Raji (cell line): ENCODE measurements around the gene PPP2R2B.

Source experiments
- POLR2A ChIP-seq: IDR thresholded peaks from 2 replicates; pipeline ENCODE4 v1.6.1; 2011; ENCODE audit warnings: low read depth, low read length, control low read depth; ENCODE audit not compliant: insufficient read depth

The PPP2R2B gene

DNA sequence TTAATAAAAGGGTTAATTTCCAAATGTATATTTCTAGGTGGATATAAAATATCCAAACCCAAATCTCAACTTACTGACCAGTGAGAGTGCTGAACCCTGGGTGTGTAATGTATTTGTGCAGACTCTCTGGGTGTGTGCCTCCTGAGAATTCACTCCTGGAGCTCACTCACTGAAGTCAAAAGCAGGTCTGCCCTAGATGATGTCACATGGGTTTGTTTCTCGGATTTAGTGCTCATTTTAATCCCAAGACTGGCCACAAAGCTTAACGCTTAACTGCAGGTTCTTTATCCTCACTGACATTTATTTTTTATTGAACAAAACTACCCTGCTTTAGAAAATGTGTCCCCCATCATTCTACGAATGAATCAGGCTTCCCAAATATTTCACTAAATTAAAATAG lies 179.4 kb downstream of the PPP2R2B start:
- TF ChIP-seq POLR2A: no peak

DNA sequence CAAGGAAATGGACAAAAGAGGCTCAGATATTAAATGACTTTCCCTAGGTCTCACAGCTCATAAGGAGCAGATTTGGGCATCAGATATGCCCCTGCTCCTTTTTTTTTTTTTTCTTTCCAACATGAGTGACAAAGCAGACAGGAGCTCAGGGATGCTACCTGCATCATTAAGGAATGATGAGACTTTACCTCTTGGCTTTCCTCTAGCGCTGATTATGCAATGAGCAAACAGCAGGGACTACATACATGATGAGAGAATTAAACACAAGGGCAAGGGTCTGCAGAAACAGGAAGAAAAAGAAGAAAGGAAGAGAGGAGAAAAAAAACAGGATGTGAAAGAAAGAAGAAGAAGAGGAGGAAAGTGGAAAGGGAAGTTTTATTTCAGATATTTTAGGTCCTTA lies 179.9 kb downstream of the PPP2R2B start:
- TF ChIP-seq POLR2A: no peak

DNA sequence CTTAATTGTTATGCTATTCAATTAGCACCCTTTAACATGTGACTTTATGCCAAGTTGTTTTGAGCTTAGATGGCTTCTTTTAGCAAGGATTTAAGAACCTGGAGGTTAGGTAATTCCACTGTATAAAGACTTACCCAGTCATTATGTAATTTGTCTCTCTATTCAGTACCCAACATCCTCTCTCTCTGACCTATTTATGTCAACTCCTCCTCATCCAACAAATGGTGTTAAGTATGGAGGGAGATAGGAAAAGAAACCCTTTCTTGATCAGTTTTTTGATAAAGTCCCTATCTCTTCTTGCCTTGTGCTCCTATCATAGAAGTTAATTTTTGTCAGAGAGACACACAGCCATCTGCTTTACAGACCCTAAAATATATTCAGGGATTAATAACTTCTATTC lies 181.3 kb downstream of the PPP2R2B start:
- no peak for TF ChIP-seq POLR2A

DNA sequence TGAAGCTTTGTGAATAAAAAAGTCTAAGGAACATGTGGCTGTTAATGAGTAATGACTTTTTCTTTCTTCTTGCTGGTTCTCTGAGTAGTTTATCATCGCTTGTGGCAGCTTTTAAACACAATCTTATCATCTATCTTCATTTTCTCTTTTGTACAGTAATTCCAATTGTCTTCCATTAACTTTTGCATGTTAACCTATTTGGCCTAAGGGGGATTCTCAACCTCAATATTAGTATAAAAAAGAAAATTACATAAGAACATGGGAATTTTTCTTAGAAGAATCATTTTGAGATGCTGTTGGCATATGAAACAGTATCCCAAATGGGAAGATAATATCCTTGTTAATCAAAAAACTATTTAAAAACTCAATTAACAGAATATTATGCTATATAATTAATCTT lies 182.9 kb downstream of the PPP2R2B start:
- no peak for TF ChIP-seq POLR2A

DNA sequence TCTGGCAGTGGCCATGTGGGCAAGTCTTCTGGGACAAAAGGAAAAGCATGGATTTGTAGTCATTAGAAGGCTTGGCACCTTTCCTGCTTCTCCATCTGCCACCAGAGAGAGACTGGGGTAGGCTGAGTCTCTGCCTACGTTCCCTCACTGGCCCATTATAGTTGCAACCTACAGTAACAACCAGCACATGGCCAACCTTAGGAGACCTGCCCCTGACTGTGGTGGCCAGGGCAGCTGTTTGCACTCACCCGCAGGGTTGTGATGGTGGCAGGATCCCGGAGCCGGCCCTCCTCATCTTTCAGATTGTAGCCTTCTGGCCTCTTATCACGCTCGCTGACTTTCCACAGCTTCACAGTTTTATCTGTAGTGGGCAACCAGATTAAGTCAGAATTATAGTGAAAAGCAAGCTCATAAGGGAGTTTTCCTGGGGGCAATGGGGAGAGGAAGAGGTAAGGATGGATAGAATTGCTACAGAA lies 187.6 kb downstream of the PPP2R2B start:
- no peak for TF ChIP-seq POLR2A

DNA sequence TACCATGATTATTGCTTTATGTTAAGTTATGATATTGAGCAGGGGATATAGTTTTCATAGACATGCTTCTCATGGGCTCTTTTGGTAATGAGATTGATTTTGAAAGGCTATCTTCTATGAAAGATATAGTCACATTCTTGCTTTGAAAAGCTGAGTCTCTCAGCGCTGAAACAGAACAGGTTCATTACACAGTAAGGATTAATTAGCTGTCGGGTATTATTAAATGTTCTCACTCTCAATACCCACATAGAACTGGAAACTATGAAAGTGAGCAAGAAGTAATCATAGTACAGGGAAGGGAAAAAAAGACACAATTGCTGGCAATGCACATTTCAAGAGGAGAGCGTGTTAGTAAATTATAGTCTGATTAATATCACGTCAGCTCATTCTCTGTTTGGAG lies 190.9 kb downstream of the PPP2R2B start:
- TF ChIP-seq POLR2A: no peak

DNA sequence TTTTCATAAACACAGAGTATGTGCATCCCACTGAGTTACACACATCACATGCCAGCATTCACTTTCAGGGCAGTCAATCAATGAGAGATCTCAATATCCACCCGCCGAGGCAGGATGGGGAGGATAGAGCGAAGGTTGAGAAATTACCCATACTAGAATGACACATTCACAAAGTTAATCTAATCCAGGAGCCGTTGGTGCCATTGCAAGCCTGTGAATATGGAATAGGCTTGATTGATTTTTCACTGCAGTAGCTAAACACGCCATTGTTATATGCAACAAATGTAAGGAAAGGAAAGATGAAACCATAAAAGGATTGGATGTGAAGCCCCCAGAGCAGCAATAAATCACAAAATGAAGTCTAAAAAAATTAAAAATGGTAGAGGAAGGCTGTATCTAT lies 194.7 kb downstream of the PPP2R2B start:
- TF ChIP-seq POLR2A: no peak

DNA sequence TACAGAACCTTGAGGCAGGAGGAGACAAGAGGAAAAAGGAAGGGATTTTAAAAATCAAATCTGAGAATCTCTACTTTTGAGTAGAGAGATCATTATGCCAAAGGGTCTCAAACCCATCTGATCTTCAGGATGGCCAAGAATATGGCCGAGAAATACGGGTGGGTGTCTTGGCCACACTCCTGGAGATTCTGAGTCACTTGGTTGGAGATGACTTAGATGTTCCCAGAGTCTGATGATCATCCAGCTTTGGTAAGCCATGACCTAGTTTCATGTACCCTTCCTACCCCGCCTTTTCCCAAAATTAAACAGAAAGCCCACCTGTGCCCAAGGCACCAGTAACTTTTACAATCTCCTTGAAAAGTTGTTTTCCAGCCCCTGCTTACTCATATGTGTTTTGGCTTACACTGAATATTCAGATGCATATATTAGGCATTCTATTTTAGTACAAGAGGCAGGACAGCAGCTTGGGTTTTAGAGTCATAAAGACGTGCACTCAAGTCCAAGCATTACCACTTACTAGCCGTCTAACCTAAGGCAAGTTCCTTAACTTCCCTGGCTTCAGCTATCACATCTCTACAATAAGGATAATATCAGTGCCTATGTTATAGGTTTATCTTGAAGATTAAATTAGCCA lies 195.5 kb downstream of the PPP2R2B start:
- TF ChIP-seq POLR2A: no peak

DNA sequence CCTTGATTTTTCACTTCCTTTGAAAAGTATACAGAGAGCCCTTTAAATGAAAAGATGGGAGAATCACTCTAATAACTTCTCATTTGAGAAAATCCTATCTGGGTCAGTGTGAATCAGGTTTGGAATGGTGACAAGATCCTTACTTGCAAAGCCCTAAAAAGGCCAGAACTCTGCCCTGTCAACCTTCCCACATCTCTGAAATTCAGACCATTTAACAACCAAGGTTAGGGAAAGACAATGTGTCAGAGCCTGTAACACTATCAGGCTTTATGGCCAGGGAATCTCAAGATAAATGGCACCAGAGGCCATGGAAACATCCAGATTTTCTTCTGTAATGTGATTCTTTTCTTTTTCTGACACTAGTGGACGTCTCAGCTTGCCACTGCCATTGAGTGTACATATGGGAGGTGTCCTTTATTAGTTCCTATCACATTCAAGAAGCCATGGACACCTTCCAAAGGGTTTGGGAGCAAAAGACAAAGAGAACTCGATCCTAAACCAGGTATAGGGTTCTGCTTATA lies 196.9 kb downstream of the PPP2R2B start:
- TF ChIP-seq POLR2A: no peak

DNA sequence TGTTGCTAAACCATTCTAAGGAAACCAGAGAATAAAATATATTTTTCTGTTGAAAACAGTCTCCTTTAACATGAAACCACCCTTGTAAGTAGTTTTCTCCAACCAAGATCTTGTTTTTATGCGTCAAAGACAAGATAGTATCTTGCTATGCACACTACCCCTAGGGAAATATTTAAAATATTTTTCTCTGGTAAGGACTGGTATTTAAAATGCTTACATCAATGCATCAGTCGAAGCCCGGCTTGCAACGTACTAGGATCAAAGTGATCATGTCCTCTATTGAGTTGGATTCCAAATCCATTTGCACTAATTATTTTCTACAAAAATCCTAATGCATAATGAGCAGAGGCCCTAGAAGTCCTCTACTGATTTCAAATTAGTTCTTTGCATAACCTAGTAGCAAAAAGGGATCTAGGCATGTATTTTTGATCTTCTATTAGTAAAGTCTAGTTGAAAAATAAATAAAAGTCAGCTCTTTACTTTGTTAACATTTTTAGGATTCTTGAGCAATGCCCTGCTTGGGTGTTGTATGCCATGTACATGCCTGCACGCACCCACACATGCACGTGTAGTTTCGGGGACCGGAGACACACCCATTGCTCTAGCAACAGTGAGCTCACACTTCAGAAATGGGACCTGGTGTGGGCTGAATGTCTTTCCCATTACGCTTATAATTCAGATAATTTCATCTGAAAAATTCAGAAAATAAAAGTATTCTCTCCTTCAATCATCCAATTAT lies 197.5 kb downstream of the PPP2R2B start:
- no peak for TF ChIP-seq POLR2A

DNA sequence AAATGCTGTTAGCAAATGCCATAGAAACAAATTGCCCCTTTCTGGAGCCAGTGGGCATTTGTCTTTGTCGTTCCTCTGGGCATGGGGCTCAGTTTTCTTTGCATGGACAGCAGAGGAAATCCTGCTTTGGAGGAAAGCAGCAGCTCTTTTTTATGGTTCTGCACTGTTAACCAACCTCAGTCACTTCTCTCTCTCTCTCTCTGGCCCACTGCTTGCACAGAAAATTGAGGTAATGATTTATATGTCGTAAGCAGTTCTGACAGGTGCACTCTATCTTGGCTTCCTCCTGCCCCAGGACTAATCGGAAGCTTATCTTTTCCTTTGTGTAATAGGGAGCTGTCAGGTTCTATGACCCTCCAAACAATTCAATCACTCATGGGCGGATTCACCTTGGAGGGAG lies 202.9 kb downstream of the PPP2R2B start:
- TF ChIP-seq POLR2A: no peak

DNA sequence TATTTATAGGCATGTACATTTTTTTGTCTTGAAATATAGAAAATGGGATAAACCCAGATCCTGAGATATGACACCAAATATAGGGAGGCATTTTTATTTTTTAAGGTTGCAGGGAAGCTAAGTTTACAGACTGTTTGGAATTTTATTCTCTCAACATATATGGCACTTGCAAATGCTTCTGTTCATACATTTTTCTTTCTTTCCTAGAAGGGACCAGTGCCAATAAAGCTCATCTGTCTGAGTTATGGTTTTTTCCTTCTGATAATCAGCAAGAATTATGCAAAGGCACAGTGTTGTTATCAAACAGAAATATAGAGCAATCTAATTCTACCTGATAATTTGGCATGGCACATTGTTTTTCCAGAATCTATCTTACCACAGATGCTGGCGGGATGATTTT lies 205.7 kb downstream of the PPP2R2B start:
- no peak for TF ChIP-seq POLR2A

DNA sequence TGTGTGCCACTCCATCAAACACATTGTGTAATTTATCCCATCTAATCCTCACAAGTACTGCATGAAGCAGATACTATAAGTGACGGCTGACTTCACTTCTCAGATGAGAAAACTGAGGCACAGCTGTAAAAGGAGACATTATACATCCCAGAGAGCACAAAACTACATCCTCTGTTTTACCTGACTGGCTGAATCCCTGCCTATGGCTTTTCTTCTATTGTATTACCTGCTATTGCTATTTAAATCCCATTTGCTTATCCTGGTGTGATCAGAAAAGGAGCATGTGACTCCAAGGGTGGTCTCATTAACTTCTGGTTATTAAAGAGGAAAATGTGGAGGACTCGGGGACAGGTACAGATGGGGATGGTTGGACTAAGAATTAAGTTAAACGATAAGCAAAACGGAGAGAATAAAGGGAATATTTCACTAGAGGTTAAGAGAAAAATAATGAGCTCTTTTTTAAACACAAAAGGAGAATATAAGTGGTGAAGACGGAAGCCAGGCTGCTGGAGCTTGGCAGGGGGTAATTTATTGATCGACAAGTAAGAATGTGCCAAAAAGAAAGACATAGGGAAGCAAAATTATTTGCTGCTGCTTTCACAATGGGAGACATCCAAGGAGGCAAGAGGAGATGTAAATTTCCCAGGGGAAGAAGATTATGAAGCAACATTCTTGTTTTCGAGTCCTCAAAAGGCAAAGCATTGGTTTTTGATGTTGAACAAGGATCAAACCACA lies 206.8 kb downstream of the PPP2R2B start:
- no peak for TF ChIP-seq POLR2A

DNA sequence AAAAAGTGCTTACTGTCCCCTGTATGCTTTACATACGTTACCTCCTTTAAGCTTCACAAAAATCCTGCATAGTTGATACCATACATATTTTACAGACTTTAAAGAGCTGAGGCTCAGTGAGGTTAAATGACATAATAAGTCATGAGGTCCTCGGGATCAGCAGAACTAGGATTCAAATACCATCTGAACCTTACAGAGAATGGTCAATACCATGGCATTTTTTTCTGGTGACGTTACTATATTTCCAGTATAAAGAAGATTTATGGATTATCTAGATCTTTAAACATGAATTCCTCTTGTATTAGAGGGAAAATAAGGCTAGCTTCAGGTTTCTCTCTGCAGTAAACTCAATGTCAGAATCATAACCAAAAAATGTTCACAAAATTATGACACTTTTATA lies 208.9 kb downstream of the PPP2R2B start:
- no peak for TF ChIP-seq POLR2A

DNA sequence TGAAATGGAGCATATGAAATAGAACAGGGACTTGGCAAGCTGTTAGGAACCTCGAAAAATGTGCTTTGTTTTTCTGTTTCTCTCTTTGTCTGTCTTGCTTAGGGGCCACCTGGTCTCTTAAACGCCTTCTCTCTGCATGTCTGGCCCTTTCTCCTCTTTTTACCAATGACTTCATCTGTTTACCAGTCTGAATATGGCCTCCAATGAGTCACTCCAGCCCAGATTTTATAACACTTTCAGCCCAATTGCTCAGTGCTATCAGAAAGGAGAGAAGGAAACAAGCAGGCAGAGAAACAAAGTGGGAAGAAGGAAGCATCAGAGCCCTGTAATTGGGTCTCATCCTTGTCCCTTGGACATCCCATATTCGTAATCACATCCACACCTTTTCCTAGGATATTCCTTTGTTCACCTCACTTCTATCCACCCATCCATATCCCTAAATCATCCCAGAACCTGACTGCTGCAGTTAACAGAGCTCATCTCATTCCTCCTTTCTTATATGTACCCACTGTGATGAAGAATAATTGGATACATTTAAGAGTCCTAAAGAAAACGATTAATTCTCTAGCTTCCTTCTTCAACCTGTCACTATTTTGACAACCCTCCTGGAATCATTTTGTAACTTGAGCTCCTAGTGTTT lies 210.8 kb downstream of the PPP2R2B start:
- no peak for TF ChIP-seq POLR2A

DNA sequence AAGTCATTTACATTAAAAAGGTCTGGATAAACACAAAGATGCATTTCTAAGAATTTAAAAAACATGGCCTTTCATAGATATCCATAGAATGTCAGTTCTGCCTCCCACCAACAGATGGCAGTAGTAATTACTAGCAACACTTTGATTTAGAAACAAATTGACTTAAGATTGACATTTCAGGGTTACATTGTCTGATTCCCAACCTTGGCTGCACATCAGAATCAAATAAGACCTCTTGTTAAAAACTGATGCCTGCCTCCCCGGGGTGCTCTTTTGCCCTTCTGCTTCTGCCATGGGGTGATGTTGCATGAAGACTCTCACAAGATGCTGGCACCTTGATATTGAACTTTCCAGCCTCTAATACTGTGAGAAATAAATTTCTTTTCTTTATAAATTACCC lies 216.3 kb downstream of the PPP2R2B start:
- TF ChIP-seq POLR2A: no peak

DNA sequence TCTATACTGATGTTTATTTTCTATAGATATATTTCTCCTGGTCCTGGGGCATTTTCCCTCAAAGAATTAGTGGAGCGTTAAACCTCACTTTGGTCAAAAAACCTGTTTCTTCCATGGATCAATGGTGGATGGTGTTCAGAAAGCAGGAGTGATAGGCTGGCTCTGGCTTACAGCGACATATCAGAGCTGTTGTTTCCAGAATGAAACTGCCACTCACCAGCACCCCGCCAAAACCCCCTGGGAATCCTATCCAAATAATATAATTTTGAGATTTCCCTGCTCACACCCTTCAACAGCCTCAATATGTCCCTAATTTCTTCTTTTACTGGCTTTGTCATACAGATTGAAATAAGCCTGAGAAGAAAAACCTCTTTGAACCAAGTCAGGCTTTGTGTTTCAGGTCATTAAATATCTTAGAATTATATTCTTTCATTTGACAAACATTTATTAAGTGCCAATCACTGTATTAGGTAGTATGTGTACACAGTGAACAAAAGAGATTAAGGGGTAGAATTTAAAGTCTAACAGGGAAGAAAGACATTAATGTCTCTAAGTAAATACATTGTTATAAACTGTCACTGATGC lies 218.1 kb downstream of the PPP2R2B start:
- TF ChIP-seq POLR2A: no peak
